Activated CD4-positive, alpha-beta memory T cell treated with anti-CD3 and anti-CD28 coated beads, Interleukin-2, amount 10 ng/mL, durations not matched to agents 7 days and 5 days (primary cell): ENCODE measurements around the gene GRK6. TPM values are rescaled to one million over a fixed set of nuclear protein-coding genes. Genes with fewer than 3 reads are reported as not detected.

ENCODE experiments used
- CTCF ChIA-PET: fragments of 350-600 bp; sonication (Branson Sonifier 250); formaldehyde crosslinking; loops from one replicate; lab custom pipeline; 2021; ENCODE audit warnings: antibody characterized with exemption, inconsistent platforms; lab: Charles Lee
- POLR2A ChIA-PET: fragments of 350-600 bp; sonication (Branson Sonifier 250); formaldehyde crosslinking; loops from one replicate; lab custom pipeline; 2021; ENCODE audit warnings: antibody characterized with exemption; lab: Charles Lee
- DNase-seq: peaks from one replicate; pipeline ENCODE4 v3.0.0-alpha.2; 2020
- H3K27ac Mint-ChIP-seq: one replicate; pipeline ENCODE4 v1.8.0; 2021; ENCODE audit warnings: mild to moderate bottlenecking, mixed read lengths
- H3K27me3 Mint-ChIP-seq: one replicate; pipeline ENCODE4 v1.8.0; 2021; ENCODE audit warnings: mixed read lengths
- H3K36me3 Mint-ChIP-seq: one replicate; pipeline ENCODE4 v1.8.0; 2021; ENCODE audit warnings: low read depth, mixed read lengths
- H3K4me1 Mint-ChIP-seq: one replicate; pipeline ENCODE4 v1.8.0; 2021; ENCODE audit warnings: mixed read lengths
- H3K4me3 Mint-ChIP-seq: one replicate; pipeline ENCODE4 v1.8.0; 2021; ENCODE audit warnings: mild to moderate bottlenecking, mixed read lengths
- H3K9me3 Mint-ChIP-seq: one replicate; pipeline ENCODE4 v1.8.0; 2021; ENCODE audit warnings: mixed read lengths
- total RNA-seq, 2 experiments: library from RNA; stranded (reverse); gene quantifications; one replicate each; pipeline ENCODE4 v1.2.3, GENCODE V29; 2021

Gene GRK6
- total RNA-seq, 2 experiments from 2014 or later, result 206 to 208 TPM

GRCh38 chr5:177435847-177436536 is 9.5 kb downstream of the GRK6 start:
- Mint-ChIP-seq H3K4me1 (peaks cover 81% of the 10 kb centered on the region), H3K27ac (no peak overlapping the region), H3K36me3 (peaks cover 91% of the 10 kb centered on the region), H3K4me3 (no peak overlapping the region), H3K9me3 (no peaks in the 10 kb centered on the region), H3K27me3 (no peaks in the 10 kb centered on the region)
- ChIA-PET POLR2A (interaction anchor here (2.1 to 20.7 kb wide), 4 partner anchors 7 to 27 kb away, joined by 18 to 654 read pairs (median 206); partner anchors contain the start of genes F12, GRK6 and PFN3), CTCF (interaction anchor here (1.0 to 1.7 kb wide), 3 partner anchors 10 to 32 kb away, joined by 3 to 6 read pairs (median 4); partner anchors contain the start of gene PRR7)
- no peak for DNase-seq

GRCh38 chr5:177437623-177438022 is 11.1 kb downstream of the GRK6 start:
- CTCF ChIA-PET, result interaction anchor here (0.7 to 2.1 kb wide), 4 partner anchors 8 to 34 kb away, joined by 3 to 17 read pairs (median 5); partner anchors contain the start of gene PRR7
- H3K4me1 Mint-ChIP-seq, result peaks cover 73% of the 10 kb centered on the region
- H3K27me3 Mint-ChIP-seq, result no peaks in the 10 kb centered on the region
- no peak overlapping the region for H3K4me3 Mint-ChIP-seq
- no peak for DNase-seq
- peak overlapping the region; percentile 21 for H3K27ac Mint-ChIP-seq
- POLR2A ChIA-PET, result interaction anchor here (1.4 to 20.7 kb wide), 5 partner anchors 8 to 47 kb away, joined by 4 to 654 read pairs (median 40); partner anchors contain the start of genes F12, GRK6 and PFN3
- peaks cover 89% of the 10 kb centered on the region for H3K36me3 Mint-ChIP-seq
- H3K9me3 Mint-ChIP-seq, result no peaks in the 10 kb centered on the region

- peaks cover 68% of the 10 kb centered on the region for H3K4me1 Mint-ChIP-seq
Measured at GRCh38 chr5:177438468-177438867, 12.0 kb downstream of the GRK6 start.

GRCh38 chr5:177439518-177440053 is 13.1 kb downstream of the GRK6 start:
- POLR2A ChIA-PET, result interaction anchor here (1.0 to 20.7 kb wide), 8 partner anchors 9 to 127 kb away, joined by 3 to 654 read pairs (median 23); partner anchors contain the start of genes F12, GRK6 and PFN3
- Mint-ChIP-seq H3K27me3 (no peaks in the 10 kb centered on the region), H3K9me3 (no peaks in the 10 kb centered on the region), H3K4me3 (no peak overlapping the region), H3K36me3 (peaks cover 76% of the 10 kb centered on the region), H3K4me1 (peaks cover 67% of the 10 kb centered on the region), H3K27ac (peak overlapping the region; percentile 67)
- CTCF ChIA-PET, result interaction anchor here (1.5 to 2.1 kb wide), 2 partner anchors 16 to 36 kb away, joined by 5 to 17 read pairs; no protein-coding TSS in a partner anchor
- DNase-seq, result no peak

More at GRCh38 chr5:177438468-177438867, 12.0 kb downstream of the GRK6 start:
- Mint-ChIP-seq H3K27ac (no peak overlapping the region), H3K27me3 (no peaks in the 10 kb centered on the region), H3K4me3 (no peak overlapping the region), H3K36me3 (peaks cover 86% of the 10 kb centered on the region), H3K9me3 (no peaks in the 10 kb centered on the region)
- no peak for DNase-seq
- ChIA-PET CTCF (interaction anchor here (1.5 to 2.1 kb wide), 2 partner anchors 17 to 35 kb away, joined by 5 to 17 read pairs; no protein-coding TSS in a partner anchor), POLR2A (interaction anchor here (1.0 to 20.7 kb wide), 7 partner anchors 9 to 126 kb away, joined by 3 to 654 read pairs (median 40); partner anchors contain the start of genes F12, GRK6 and PFN3)

- Mint-ChIP-seq H3K4me3 (peak overlapping the region; percentile 0), H3K4me1 (peaks cover 69% of the 10 kb centered on the region), H3K9me3 (no peaks in the 10 kb centered on the region), H3K27me3 (no peaks in the 10 kb centered on the region), H3K27ac (peak overlapping the region; percentile 67), H3K36me3 (peaks cover 68% of the 10 kb centered on the region)
- ChIA-PET POLR2A (interaction anchor here (1.2 to 20.7 kb wide), 6 partner anchors 8 to 90 kb away, joined by 3 to 654 read pairs (median 68); partner anchors contain the start of genes F12, GRK6 and PFN3), CTCF (interaction anchor here (0.8 to 1.6 kb wide), 4 partner anchors 9 to 50 kb away, joined by 4 to 12 read pairs (median 4); no protein-coding TSS in a partner anchor)
- no peak for DNase-seq
Measured at GRCh38 chr5:177440211-177440989, 13.9 kb downstream of the GRK6 start.

- peaks cover 71% of the 10 kb centered on the region for H3K4me1 Mint-ChIP-seq
- H3K4me3 Mint-ChIP-seq, result no peak overlapping the region
- CTCF ChIA-PET, result interaction anchor here (0.8 to 17.6 kb wide), 6 partner anchors 10 to 51 kb away, joined by 4 to 467 read pairs (median 4); partner anchors contain the start of genes F12 and PFN3
- DNase-seq, result no peak
- POLR2A ChIA-PET, result interaction anchor here (1.2 to 20.7 kb wide), 6 partner anchors 8 to 51 kb away, joined by 3 to 654 read pairs (median 68); partner anchors contain the start of genes F12, GRK6 and PFN3
- H3K27me3 Mint-ChIP-seq, result no peaks in the 10 kb centered on the region
- peaks cover 62% of the 10 kb centered on the region for H3K36me3 Mint-ChIP-seq
- no peak overlapping the region for H3K27ac Mint-ChIP-seq
- H3K9me3 Mint-ChIP-seq, result no peaks in the 10 kb centered on the region
Measured at GRCh38 chr5:177440990-177441780, 14.7 kb downstream of the GRK6 start.

DNA sequence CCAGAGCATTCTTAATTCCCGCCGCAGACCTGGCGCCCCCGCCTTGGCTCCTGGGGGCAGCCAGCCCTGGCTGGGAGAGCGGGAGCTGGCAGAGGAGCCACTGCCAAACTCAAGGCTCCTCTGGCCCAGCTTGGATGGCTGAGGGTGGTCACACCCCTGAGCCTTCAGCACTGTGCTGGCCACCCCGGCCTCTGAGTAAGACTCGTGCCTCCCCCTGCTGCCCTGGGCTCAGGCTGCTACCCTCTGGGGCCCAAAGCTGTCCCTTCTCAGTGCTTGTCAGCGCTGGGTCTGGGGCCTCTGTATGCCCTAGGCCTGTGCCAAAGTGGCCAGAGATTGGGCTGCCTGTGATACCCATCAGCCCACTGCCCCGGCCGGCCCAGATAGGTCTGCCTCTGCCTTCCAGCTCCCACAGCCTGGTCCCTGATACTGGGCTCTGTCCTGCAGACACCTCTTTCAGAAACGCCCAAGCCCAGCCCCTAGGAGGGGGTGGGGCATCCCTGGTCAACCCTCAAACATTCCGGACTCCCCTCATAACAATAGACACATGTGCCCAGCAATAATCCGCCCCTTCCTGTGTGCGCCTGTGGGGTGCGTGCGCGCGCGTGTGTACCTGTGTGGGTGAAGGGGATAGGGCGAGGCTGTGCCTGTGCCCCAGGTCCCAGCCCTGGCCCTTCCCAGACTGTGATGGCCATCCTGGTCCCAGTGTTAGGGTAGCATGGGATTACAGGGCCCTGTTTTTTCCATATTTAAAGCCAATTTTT is 15.8 kb downstream of the GRK6 start:
- H3K4me1 Mint-ChIP-seq, result peaks cover 65% of the 10 kb centered on the region
- no peak overlapping the region for H3K4me3 Mint-ChIP-seq
- no peaks in the 10 kb centered on the region for H3K9me3 Mint-ChIP-seq
- peaks cover 52% of the 10 kb centered on the region for H3K36me3 Mint-ChIP-seq
- ChIA-PET CTCF (interaction anchor here (1.1 to 17.6 kb wide), 2 partner anchors 13 to 36 kb away, joined by 5 to 467 read pairs; partner anchors contain the start of genes F12 and PFN3), POLR2A (interaction anchor here (1.2 to 20.7 kb wide), 5 partner anchors 8 to 51 kb away, joined by 3 to 654 read pairs (median 96); partner anchors contain the start of genes F12, GRK6 and PFN3)
- no peaks in the 10 kb centered on the region for H3K27me3 Mint-ChIP-seq
- no peak overlapping the region for H3K27ac Mint-ChIP-seq
- no peak for DNase-seq

DNA sequence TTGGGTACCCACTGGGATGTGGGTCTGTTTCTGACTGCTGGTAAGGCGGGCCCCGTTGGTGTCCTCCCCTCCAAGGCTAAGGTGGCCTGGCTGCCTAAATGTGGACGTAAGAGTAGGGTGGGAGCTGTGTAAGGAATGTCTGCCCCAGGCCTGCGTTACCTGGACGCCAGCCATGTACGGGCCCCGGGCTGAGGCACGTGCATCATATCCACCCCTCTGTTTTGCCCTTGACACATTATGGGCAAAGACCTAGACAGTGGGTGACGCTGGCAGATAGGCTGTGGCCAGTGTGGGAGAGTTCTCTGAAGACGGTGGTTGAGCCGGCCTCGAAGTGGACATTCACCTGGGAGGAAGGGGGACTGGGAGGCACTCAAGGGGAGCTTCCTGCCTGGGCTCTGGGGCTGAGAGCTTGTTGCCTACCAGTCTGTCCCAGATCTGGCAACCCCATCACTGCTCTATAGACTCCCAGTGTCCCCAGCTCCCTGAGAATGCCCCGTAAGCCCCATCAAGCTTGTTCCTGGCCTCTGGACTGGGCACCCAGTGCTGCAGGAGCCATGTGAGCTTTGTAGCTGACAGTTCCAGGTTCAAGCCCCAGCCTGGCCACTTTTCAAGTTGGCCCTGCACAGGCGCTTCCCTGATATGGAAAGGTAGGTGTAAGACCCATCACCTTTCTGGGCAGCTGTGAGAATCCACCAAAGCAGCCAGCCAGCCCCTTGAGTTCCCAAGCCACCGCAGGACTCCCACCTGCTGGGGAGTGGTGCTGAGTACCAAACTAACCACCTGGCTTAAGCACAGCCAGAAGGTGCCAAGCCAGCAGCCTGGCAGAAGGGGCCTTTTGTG is 16.9 kb downstream of the GRK6 start:
- H3K4me1 Mint-ChIP-seq, result peaks cover 64% of the 10 kb centered on the region
- ChIA-PET CTCF (interaction anchor here (1.1 to 17.6 kb wide), 5 partner anchors 9 to 53 kb away, joined by 4 to 467 read pairs (median 11); partner anchors contain the start of genes F12 and PFN3), POLR2A (interaction anchor here (0.5 to 20.7 kb wide), 7 partner anchors 12 to 285 kb away, joined by 3 to 654 read pairs (median 82); partner anchors contain the start of genes F12, GRK6, LMAN2 and MXD3)
- H3K9me3 Mint-ChIP-seq, result no peaks in the 10 kb centered on the region
- peak overlapping the region; percentile 31 for H3K27ac Mint-ChIP-seq
- H3K36me3 Mint-ChIP-seq, result peaks cover 41% of the 10 kb centered on the region
- no peak for DNase-seq
- peaks cover 6% of the 10 kb centered on the region for H3K27me3 Mint-ChIP-seq
- no peak overlapping the region for H3K4me3 Mint-ChIP-seq

DNA sequence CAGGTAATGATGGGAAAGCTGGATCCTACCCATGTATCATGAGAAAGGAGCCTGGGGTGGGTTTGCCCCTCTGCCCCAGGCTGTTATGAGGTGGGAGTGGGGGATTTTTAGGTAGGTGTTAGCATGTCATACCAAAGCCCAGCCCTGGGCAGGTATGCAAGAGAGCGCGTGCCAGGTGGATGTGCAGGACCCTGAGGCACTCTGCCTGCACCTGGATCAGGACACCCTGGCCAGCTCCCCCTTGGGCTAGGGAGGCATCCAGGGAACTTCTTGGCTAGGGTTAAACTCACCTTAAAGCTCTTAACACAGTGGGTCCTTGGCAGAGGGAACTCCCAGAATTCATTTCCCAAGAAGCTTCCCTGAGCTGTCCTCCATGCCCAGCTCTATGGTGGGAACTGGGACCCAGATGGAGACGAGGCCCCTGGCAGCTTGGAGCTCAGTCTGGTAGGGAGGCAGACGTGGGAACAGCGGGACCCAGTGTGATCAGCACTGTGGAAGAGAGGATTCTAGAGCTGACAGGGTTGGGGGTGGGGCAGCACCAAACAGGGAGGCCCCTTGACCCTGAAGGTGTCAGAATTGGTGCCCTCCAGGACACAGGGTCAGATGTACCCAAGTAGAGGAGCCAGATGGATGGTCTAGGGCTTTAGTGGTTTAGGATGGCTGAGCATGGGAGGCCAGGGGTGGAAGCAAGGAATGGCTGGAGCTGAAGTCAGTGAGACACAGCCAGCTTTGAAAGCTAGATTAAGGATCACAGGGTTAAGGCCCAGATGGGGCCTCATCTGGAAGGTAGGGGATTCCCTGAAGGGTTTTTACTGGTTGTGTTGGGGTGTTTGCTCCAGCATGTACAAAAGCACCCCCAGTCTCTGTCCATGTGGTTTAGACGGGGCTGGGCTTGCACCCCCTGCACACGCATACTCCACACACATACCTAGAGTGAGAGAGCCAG is 17.9 kb downstream of the GRK6 start:
- ChIA-PET POLR2A (interaction anchor here (0.5 to 20.7 kb wide), 10 partner anchors 8 to 286 kb away, joined by 3 to 654 read pairs (median 14); partner anchors contain the start of genes F12, GRK6, LMAN2 and MXD3), CTCF (interaction anchor here (0.9 to 17.6 kb wide), 7 partner anchors 8 to 54 kb away, joined by 3 to 467 read pairs (median 11); partner anchors contain the start of genes F12, GRK6 and PFN3)
- H3K4me1 Mint-ChIP-seq, result peaks cover 63% of the 10 kb centered on the region
- H3K9me3 Mint-ChIP-seq, result no peaks in the 10 kb centered on the region
- H3K36me3 Mint-ChIP-seq, result peaks cover 32% of the 10 kb centered on the region
- peaks cover 10% of the 10 kb centered on the region for H3K27me3 Mint-ChIP-seq
- DNase-seq, result no peak
- H3K27ac Mint-ChIP-seq, result peak overlapping the region; percentile 80
- H3K4me3 Mint-ChIP-seq, result peak overlapping the region; percentile 5
